ENCODE data around the gene SERPINB12. TPM values are rescaled to one million over a fixed set of nuclear protein-coding genes. Genes with fewer than 3 reads are reported as not detected.

The SERPINB12 gene
- total and polyA plus RNA-seq, 2 of the 13 experiments (the other 11 are each of a cell fraction or from before 2014, with no cell fraction given), result not detected

- TF ChIP-seq PBX2 (CRISPR knock-in tag; IDR thresholded peaks at IDR 0.05) (no peak), KLF13 (CRISPR knock-in tag; IDR thresholded peaks at IDR 0.05) (no peak), ZXDC (CRISPR knock-in tag; IDR thresholded peaks at IDR 0.05) (no peak), NFIC (IDR thresholded peaks at IDR 0.05; ENCODE audit: low read length) (no peak), NONO (IDR thresholded peaks at IDR 0.05) (no peak), NONO (CRISPR knock-in tag; conservative IDR thresholded peaks at IDR 0.05) (no peak)
These were observed 62.8 kb downstream of the SERPINB12 start (continued) for GRCh38 chr18:63604791-63605567.

DNA sequence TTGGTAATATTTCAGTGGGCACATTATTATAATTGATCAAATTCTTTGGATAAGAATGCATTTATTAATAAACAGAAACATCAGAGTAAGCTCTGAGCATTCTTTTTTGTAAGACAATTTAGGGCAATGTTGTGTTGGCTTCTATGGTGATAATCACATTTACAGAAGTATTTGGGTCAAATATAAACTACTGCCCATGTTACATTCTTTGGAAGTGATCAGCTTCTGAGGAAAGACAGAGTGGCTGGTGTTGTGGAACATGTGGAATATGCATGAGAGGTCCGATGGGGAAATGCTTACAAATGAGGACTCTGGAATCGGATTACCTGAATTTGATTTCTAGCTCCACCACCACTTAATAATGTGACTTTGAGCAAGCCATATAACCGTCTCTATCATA lies 64.4 kb downstream of the SERPINB12 start:
- no peak overlapping the region for H3K4me2 ChIP-seq (ENCODE audit: low read depth, low read length)
- no peaks in the 10 kb centered on the region; a peak in 1 of 5 replicates for H3K27me3 ChIP-seq (ENCODE audit: control insufficient read depth in 1 of 2, insufficient read depth in 2 of 2, low read length in 2 of 2)
- no peak overlapping the region for H3K27ac ChIP-seq (ENCODE audit: extremely low read length, insufficient read depth, low read length)
- ChIA-PET POLR2A (no interaction called here), CTCF (ENCODE audit: low intra/inter-chr PET ratio, low total read pairs) (no interaction called here)
- DNase-seq (ENCODE audit: low spot score) (no peak), FAIRE-seq (no peak), ATAC-seq (no peak)
- no peaks in the 10 kb centered on the region for H3K4me1 ChIP-seq (ENCODE audit: insufficient read depth, low read length)
- intact Hi-C loops (cut with micrococcal nuclease; ENCODE audit: unreplicated experiment) (no loop called here), in situ Hi-C loops (cut with HindIII; ENCODE audit: extremely low pct_ligation_motif_present, low pct_unique_long_range_greater_than_20kb) (no loop called here)
- no peak overlapping the region for H2AFZ ChIP-seq (ENCODE audit: low read length)
- 28% methylated on average over 3 of the region's 3 CpGs for WGBS (ENCODE audit: low lambda C conversion rate)
- no peaks in the 10 kb centered on the region for H4K20me1 ChIP-seq (ENCODE audit: insufficient read depth, low read length)
- no peak overlapping the region for H3K4me3 ChIP-seq (replicated peaks in 1 of 3; ENCODE audit: insufficient read depth in 1 of 3, low read depth in 2 of 3, low read length in 3 of 3)
- no peaks in the 10 kb centered on the region for H3K36me3 ChIP-seq (replicated peaks in 1 of 2; ENCODE audit: control insufficient read depth in 1 of 2, insufficient read depth in 2 of 2, low read length in 2 of 2)
- no peaks in the 10 kb centered on the region for H3K9me3 ChIP-seq (ENCODE audit: low read length)
- no TSS peak for BruUV-seq (replicated peaks)
- H3K79me2 ChIP-seq (ENCODE audit: insufficient read depth, low read length), result no peaks in the 10 kb centered on the region
- H3K9ac ChIP-seq (ENCODE audit: insufficient read depth, low read depth, low read length), result no peak overlapping the region
- no peak for TF ChIP-seq NKX3-1 (CRISPR knock-in tag; IDR thresholded peaks at IDR 0.05)
- TF ChIP-seq ZNF121 (CRISPR knock-in tag; IDR thresholded peaks at IDR 0.05), result no peak
- no peak for TF ChIP-seq ZFP37 (CRISPR knock-in tag; IDR thresholded peaks at IDR 0.05; ENCODE audit: borderline replicate concordance)
- TF ChIP-seq NR2F1 (CRISPR knock-in tag; IDR thresholded peaks at IDR 0.05), result no peak
- TF ChIP-seq SP140L (CRISPR knock-in tag; IDR thresholded peaks at IDR 0.05; ENCODE audit: borderline replicate concordance), result no peak
- no peak for TF ChIP-seq ZMYM3 (CRISPR knock-in tag; IDR thresholded peaks at IDR 0.05)
- TF ChIP-seq ZNF737 (CRISPR knock-in tag; IDR thresholded peaks at IDR 0.05; ENCODE audit: borderline replicate concordance), result no peak
- TF ChIP-seq MEF2D (CRISPR knock-in tag; IDR thresholded peaks at IDR 0.05), result no peak
- no peak for TF ChIP-seq EED (CRISPR knock-in tag; IDR thresholded peaks at IDR 0.05)

Data from HepG2 (cell line).